NB4 (cell line): ENCODE data around the gene FAM83F.

Experiments
- DNase-seq: peaks from one replicate; pipeline ENCODE4 v3.0.0; 2010; ENCODE audit warnings: low read depth
- H3K4me3 ChIP-seq: one replicate; pipeline ENCODE4 v1.5.1; 2011; ENCODE audit warnings: mild to moderate bottlenecking, low read depth, low read length, moderate library complexity
- MYC ChIP-seq: IDR thresholded peaks from 2 replicates; pipeline ENCODE4 v1.6.1; 2011; ENCODE audit warnings: low read depth, low read length
- POLR2A ChIP-seq: IDR thresholded peaks from 2 replicates; pipeline ENCODE4 v1.6.1; 2011; ENCODE audit warnings: mild to moderate bottlenecking; ENCODE audit not compliant: insufficient read length; ENCODE audit errors: extremely low read depth
- TF ChIP-seq, protein P1 (sequence below): IDR thresholded peaks from one replicate; pipeline ENCODE4 v1.5.1; 2012; ENCODE audit warnings: low read depth, low read length
- TF ChIP-seq, protein P2 (sequence below): IDR thresholded peaks from 2 replicates; pipeline ENCODE4 v1.6.1; 2011; ENCODE audit warnings: low read depth, low read length

The FAM83F gene

DNA sequence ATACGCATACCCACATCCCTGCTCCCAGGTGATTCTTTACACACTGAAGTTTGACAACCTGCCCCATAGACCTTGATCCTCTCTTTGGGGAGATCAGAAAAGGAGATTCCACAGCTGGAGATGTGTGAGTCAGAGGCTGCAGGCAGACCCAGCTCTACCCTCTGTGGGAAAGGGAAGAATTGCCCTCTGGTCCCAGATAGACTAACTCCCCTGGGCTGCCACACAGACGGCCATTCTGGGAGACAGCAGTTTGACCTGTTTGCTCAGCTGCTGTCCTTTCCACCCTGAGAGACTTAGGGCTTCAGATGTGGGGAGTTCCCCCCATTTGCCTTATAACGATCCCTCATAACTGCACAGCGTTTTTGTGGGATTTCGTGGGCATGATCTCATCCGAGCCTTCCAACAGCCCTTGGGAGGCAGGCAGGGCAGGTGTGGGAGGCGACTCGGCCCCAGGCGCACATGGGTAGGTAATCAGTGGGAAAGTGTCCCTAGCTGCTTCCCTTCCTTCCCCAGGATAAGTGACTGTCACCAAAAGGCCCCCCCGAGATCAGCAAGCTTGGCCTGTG lies 14.1 kb downstream of the FAM83F start:
- H3K4me3 ChIP-seq = no peak overlapping the region

DNA sequence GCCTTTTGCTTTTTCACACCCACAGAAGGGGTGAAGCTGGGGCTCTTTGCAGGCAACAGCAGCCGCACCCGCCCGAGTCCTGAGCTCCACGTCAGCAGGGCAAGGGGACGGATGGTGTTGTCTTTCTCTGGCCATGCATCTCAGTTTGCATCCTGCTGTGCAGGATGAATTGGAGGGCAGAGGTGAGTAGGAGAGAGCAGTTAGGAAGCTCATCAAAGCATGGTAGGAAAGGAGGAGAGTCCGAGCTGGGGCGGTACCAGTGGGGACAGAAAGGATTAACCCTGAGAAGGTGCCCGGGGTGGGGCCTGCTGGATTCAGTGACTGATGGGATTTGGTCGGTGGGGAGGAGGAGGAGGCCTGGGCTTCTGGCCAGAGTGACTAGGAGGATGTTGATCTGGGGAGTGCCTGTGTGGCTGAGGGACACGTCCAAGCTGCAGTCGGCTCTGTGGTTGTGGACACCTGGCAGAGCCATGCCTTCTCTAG lies 14.6 kb downstream of the FAM83F start:
- no peak for DNase-seq
- TF ChIP-seq, protein P1, sequence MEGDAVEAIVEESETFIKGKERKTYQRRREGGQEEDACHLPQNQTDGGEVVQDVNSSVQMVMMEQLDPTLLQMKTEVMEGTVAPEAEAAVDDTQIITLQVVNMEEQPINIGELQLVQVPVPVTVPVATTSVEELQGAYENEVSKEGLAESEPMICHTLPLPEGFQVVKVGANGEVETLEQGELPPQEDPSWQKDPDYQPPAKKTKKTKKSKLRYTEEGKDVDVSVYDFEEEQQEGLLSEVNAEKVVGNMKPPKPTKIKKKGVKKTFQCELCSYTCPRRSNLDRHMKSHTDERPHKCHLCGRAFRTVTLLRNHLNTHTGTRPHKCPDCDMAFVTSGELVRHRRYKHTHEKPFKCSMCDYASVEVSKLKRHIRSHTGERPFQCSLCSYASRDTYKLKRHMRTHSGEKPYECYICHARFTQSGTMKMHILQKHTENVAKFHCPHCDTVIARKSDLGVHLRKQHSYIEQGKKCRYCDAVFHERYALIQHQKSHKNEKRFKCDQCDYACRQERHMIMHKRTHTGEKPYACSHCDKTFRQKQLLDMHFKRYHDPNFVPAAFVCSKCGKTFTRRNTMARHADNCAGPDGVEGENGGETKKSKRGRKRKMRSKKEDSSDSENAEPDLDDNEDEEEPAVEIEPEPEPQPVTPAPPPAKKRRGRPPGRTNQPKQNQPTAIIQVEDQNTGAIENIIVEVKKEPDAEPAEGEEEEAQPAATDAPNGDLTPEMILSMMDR = no peak
- TF ChIP-seq, protein P2, sequence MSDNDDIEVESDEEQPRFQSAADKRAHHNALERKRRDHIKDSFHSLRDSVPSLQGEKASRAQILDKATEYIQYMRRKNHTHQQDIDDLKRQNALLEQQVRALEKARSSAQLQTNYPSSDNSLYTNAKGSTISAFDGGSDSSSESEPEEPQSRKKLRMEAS = no peak
- TF ChIP-seq MYC = no peak
- no peak for TF ChIP-seq POLR2A
- H3K4me3 ChIP-seq = no peak overlapping the region

More for the DNA sequence above, 14.1 kb downstream of the FAM83F start:
- DNase-seq = no peak
- TF ChIP-seq, protein P1 = no peak

DNA sequence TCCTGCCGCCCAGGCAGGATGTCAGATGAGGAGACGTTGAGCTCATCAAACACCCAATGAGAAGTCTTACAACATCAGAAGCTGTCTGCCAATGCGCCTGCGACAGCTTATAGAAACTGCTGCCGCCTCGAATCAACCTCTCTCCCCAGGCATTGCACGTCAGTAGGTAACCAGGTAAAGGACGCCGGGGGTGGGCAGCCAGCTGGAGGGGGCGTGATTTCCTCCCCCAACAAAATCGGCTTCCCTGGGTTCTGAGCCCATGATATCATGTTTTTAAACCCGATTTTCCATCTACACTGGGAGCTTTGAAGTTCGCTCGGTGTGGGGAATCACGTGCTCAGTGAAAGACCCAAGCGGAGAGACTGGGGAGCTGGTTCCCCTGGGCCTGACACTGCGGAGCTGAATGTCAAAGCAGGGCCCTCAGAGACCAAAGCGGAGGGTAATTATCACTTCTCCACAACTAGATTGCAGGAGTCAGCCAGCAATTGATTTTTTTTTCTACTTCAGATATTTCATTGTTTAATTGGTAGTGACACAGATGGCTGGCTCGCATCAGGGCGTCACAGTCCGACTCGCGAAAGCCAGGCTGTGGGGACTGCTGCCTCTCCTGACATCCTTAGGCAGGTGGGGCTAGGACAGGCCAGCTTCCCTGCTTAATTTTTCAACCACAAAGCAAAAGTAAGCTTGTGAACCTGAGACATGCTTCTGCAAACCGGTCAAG lies 15.4 kb downstream of the FAM83F start:
- DNase-seq = no peak
- TF ChIP-seq, protein P2 = no peak
- no peak overlapping the region for H3K4me3 ChIP-seq

DNA sequence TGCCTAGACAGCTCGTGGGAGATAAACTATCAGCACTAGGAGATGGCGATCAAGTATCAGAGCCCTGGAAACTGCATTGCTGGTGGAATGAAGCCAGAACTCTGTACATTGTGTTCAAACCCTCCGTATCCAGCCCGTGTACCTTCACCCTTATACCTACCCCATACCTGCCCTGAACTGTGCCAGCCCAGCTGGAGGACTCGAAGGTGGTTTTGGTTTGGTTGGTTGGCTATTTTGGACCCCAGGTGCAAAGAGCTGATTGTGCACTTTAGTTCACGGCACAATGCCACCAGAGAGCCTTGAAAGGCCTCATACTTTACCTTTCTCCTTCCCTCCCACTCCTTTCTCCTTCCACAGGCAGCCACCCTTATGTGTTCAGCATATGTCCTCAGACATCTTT lies 16.0 kb downstream of the FAM83F start:
- TF ChIP-seq, protein P2 = no peak
- TF ChIP-seq, protein P1 = no peak
- TF ChIP-seq MYC = no peak
- TF ChIP-seq POLR2A = no peak
- H3K4me3 ChIP-seq = no peak overlapping the region
- no peak for DNase-seq

DNA sequence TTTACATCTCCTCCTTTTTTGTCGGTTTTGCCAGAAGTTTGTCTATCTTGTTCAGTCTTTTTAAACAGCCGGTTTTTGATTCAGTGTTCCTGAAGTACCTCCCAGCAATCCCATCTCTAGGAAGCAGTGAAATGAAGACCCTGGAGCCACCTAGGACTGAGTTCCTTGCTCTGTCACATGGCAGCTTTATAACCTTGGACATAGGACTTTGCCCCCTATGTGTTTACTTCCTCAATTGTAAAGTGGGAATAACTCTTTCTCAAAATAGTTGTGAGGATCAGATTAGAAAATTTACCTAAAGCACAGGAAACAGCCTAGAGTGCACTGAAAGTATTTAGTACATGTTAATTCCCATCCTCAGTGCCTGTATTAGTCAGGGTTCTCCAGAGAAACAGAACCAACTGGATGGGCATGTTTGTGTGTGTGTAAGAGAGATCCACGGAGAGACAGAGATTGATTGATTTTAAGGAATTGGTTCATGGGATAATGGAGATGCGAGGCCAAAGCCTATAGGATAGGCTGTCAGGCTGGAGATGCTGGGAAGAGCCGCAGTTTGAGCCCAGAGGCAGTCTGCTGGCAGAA lies 20.0 kb downstream of the FAM83F start:
- H3K4me3 ChIP-seq = no peak overlapping the region
- TF ChIP-seq POLR2A (no peak), MYC (no peak)
- TF ChIP-seq, protein P1 = no peak
- no peak for DNase-seq

DNA sequence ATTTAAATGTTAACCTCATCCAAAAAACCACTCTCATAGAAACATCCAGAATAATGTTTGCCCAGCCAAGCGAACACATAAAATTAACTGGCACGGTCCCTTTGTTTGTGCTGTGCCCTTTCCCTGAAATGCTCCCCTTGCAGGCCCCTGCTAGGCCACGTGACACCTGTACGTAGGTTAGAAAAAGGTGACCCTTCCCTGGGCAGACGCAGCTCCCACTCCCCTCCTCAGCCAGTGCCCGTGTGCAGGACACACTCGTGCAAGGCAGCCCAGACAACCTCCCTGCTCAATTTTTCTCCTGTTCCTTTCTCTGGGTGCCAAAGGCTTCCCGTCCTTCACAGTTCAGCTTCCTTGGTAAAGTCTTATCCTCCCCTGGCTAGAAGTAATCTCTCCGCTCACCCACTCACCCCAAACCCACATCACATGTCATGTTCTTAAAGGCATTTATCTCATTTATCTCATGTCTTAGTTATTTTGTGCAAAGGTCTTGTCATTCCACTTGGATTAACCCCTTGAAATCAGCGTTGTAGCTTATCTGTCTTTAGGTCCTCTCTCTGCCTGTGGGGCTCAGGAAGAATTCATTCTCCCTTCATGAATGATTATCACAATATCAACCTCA lies 20.7 kb downstream of the FAM83F start:
- H3K4me3 ChIP-seq = no peak overlapping the region
- TF ChIP-seq MYC (no peak), POLR2A (no peak)
- TF ChIP-seq, protein P2 = no peak
- TF ChIP-seq, protein P1 = no peak

More for the DNA sequence above, 20.7 kb downstream of the FAM83F start:
- no peak for DNase-seq
